Esophagus squamous epithelium (tissue), 4 donors: ENCODE results near the gene TREH.

Source experiments
- POLR2A ChIP-seq, 4 donors: fragments of 450-650 bp; IDR thresholded peaks; one replicate each; pipeline ENCODE4 v1.6.1; 2017; ENCODE audit warnings: antibody characterized with exemption in 4 of 4, mild to moderate bottlenecking in 4 of 4, moderate library complexity in 3 of 4
- TF ChIP-seq, protein P1 (sequence below), 6 experiments: fragments of 450-650 bp in 4 of 6; fragments of 200-600 bp in 2 of 6; sonication (generic) in 2 of 6; IDR thresholded peaks; one replicate each; pipeline ENCODE4 v1.5.1; 2016 to 2019; ENCODE audit warnings: antibody characterized with exemption in 6 of 6, mild to moderate bottlenecking in 4 of 6, moderate library complexity in 4 of 6

DNA sequence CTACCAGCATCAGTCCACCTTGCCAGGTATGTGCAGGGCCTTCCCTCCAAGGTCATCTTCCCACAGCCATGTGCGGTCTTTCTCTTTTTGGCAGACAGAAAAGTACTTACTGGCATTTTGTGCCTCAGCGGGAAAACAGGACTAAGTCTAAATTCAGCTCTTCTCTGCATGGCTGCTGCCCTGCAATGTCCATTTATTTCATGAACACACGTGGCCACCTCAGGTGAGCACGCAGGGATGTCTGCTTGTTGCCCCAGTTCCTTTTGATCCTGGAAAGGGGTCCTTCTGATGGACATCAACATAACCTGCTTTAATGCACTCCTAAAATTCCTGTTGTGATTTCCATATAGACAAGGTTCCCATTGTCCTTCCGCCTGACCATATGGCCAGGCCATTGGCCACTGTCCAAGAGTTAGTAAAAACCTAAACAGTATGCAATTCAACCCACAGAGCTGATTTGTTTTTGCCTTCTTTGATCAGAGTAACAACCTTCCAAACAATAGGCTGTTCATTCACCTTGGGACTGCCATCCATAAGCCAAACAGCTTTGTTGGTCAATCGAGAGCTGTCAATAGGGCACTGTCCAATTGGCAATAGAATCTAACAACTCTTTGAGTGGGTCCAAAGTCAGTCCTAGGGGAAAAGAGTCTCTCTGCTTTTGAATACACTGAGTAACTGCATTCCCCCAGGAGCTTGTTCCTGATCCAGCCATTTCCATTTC is 5.9 kb downstream of the TREH start:
- TF ChIP-seq, protein P1, sequence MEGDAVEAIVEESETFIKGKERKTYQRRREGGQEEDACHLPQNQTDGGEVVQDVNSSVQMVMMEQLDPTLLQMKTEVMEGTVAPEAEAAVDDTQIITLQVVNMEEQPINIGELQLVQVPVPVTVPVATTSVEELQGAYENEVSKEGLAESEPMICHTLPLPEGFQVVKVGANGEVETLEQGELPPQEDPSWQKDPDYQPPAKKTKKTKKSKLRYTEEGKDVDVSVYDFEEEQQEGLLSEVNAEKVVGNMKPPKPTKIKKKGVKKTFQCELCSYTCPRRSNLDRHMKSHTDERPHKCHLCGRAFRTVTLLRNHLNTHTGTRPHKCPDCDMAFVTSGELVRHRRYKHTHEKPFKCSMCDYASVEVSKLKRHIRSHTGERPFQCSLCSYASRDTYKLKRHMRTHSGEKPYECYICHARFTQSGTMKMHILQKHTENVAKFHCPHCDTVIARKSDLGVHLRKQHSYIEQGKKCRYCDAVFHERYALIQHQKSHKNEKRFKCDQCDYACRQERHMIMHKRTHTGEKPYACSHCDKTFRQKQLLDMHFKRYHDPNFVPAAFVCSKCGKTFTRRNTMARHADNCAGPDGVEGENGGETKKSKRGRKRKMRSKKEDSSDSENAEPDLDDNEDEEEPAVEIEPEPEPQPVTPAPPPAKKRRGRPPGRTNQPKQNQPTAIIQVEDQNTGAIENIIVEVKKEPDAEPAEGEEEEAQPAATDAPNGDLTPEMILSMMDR (IDR thresholded peaks at IDR 0.05) = no peak
- TF ChIP-seq POLR2A (IDR thresholded peaks at IDR 0.05) = no peak
